Right atrium auricular region (tissue), 2 donors: ENCODE data around the gene GATA3. TPM values are rescaled to one million over a fixed set of nuclear protein-coding genes. Genes with fewer than 3 reads are reported as not detected.

ENCODE experiments used
- DNase-seq: peaks from one replicate; pipeline ENCODE4 v3.0.0-alpha.2; 2019; ENCODE audit warnings: low spot score
- H3K27ac ChIP-seq, 2 donors: fragments of 200-600 bp; sonication (generic); 1 replicate in 1 of 2; 2 replicates in 1 of 2; pipeline ENCODE4 v1.5.1; 2016 to 2019
- H3K27me3 ChIP-seq, 2 donors: fragments of 200-600 bp; sonication (generic); one replicate each; pipeline versions ENCODE4 v1.5.1 to v1.6.0; 2017 to 2019
- H3K36me3 ChIP-seq: fragments of 200-600 bp; sonication (generic); one replicate; pipeline ENCODE4 v1.5.1; 2016
- H3K4me1 ChIP-seq, 2 donors: fragments of 200-600 bp; sonication (generic); one replicate each; pipeline versions ENCODE4 v1.5.1 to v1.6.0; 2017 to 2019
- H3K4me3 ChIP-seq, 2 donors: fragments of 200-600 bp; sonication (generic); 1 replicate in 1 of 2; 2 replicates in 1 of 2; pipeline ENCODE4 v1.5.1; 2017 to 2019; ENCODE audit warnings: mild to moderate bottlenecking in 1 of 2, moderate library complexity in 1 of 2
- H3K9me3 ChIP-seq, 2 donors: fragments of 200-600 bp; sonication (generic); one replicate each; pipeline ENCODE4 v1.5.1; 2019
- total RNA-seq, 2 donors: library from RNA; depleted of rRNA; stranded (reverse); fragments of >200 nt; gene quantifications; one replicate each; pipeline ENCODE4 v1.1.0, GENCODE V29; 2016
- TF ChIP-seq, protein P1 (sequence below), 2 donors: fragments of 200-600 bp; sonication (generic); IDR thresholded peaks; one replicate each; pipeline ENCODE4 v1.5.1; 2019; ENCODE audit warnings: antibody characterized with exemption in 2 of 2

GATA3 gene
- total RNA-seq, 2 donors from 2014 or later = 0.52 to 1.4 TPM

DNA sequence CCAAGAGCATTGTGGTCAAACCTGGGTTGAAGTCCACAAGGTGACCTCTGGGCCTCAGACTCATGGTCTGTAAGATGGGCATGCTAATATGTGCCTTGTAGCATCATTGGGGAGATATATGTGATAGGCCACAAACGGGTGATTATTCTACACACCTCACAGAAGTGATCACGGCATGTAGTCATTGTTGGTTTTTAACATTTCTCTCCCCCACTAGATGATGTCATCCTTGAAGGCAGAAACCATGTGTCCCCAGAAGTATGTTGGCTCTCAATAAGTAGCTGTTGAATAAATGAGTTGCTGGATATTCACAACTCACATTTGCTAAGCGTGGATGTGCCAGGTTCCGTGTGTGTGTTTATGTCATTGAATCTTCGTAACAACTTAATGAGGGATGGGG, 42.4 kb downstream of the GATA3 start:
- H3K27ac ChIP-seq = no peak overlapping the region
- no peaks in the 10 kb centered on the region for H3K9me3 ChIP-seq
- H3K4me3 ChIP-seq = no peak overlapping the region
- TF ChIP-seq, protein P1, sequence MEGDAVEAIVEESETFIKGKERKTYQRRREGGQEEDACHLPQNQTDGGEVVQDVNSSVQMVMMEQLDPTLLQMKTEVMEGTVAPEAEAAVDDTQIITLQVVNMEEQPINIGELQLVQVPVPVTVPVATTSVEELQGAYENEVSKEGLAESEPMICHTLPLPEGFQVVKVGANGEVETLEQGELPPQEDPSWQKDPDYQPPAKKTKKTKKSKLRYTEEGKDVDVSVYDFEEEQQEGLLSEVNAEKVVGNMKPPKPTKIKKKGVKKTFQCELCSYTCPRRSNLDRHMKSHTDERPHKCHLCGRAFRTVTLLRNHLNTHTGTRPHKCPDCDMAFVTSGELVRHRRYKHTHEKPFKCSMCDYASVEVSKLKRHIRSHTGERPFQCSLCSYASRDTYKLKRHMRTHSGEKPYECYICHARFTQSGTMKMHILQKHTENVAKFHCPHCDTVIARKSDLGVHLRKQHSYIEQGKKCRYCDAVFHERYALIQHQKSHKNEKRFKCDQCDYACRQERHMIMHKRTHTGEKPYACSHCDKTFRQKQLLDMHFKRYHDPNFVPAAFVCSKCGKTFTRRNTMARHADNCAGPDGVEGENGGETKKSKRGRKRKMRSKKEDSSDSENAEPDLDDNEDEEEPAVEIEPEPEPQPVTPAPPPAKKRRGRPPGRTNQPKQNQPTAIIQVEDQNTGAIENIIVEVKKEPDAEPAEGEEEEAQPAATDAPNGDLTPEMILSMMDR (IDR thresholded peaks at IDR 0.05) = no peak
- H3K27me3 ChIP-seq = no peaks in the 10 kb centered on the region
- no peaks in the 10 kb centered on the region for H3K4me1 ChIP-seq
- DNase-seq = no peak
- no peaks in the 10 kb centered on the region for H3K36me3 ChIP-seq

DNA sequence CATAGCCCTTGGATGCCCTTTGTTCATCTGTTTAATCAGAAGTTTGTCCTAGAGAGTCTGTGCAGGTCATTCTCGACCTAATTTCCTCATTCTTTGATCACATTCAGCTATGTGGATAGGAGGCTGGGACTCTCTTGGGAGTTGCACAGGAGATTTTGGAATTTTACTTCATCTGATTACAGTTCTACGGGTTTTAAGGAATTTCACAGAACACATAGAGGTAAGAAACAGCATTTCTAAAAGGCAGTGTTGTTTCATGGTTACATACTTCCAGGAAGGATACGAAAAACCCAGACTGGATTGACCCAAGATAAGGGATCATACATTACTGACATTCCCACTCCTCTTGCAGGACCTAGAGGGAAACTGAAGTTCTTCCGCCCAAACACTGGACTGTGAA, 45.9 kb downstream of the GATA3 start:
- Histone ChIP-seq H3K27me3 (no peaks in the 10 kb centered on the region), H3K36me3 (no peaks in the 10 kb centered on the region), H3K27ac (no peak overlapping the region), H3K4me3 (no peak overlapping the region), H3K9me3 (no peaks in the 10 kb centered on the region), H3K4me1 (no peaks in the 10 kb centered on the region)
- TF ChIP-seq, protein P1 (IDR thresholded peaks at IDR 0.05) = no peak
- DNase-seq = no peak

DNA sequence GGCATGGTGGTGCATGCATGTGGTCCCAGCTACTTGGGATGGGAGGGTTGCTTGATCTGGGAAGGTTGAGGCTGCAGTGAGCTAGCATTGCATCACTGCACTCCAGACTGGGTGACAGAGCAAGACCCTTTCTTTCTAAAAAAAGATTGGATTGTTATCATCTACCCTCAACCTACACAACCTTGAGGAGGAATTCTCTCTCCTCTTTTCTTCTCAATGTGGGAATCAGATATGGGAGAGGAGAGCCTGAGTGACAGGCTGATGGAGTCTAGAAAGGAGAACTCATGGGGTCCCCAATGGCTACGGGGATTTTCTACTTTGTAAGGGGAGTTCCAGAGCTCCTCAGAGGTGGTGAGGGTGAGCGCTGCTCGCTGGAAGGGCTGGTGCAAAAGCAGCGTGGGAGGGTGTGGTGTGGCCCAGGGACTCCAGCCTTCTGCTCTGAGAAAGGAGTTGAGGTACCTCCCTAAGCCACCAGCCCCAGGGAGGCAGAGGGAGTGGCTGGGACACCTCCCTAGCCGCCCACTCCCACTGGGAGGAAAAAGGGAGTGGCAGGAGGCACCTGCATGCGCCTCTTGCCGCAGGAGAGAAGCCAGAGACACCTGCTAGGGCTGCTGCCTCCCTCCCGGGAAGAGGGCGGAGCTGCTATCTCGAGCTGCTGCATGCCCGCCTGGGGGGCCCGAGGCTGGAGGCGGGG, 48.4 kb downstream of the GATA3 start:
- Histone ChIP-seq H3K27ac (no peak overlapping the region), H3K4me1 (no peaks in the 10 kb centered on the region), H3K27me3 (no peaks in the 10 kb centered on the region), H3K4me3 (no peak overlapping the region), H3K36me3 (no peaks in the 10 kb centered on the region), H3K9me3 (peaks cover 0 to 6% of the 10 kb centered on the region in 2 donors)
- DNase-seq = no peak
- TF ChIP-seq, protein P1 (IDR thresholded peaks at IDR 0.05) = no peak

DNA sequence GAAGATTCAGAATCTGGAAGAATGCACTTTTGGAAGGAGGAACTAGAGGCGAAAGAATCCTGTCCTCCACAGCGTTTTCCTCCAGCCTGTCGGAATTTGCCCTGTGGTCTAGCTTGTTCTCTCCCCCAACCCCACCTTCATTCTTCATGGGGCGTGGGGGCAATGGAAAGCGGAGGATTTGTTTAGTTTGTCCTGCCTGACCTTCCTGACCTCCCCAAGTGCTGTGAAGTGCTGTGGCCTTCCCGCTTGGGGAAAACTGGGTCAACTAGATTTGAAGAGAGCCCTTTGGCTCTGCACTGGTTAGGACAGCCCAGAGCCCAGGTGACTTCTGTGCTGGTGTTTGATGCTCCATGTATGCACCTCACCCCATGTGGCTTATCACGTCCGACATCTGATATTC, 49.1 kb downstream of the GATA3 start:
- no peaks in the 10 kb centered on the region for H3K27me3 ChIP-seq
- no peak overlapping the region for H3K4me3 ChIP-seq
- no peak overlapping the region for H3K27ac ChIP-seq
- H3K4me1 ChIP-seq = no peaks in the 10 kb centered on the region
- H3K36me3 ChIP-seq = no peaks in the 10 kb centered on the region
- peaks cover 0 to 6% of the 10 kb centered on the region in 2 donors for H3K9me3 ChIP-seq
- TF ChIP-seq, protein P1 (IDR thresholded peaks at IDR 0.05) = no peak
- no peak for DNase-seq

DNA sequence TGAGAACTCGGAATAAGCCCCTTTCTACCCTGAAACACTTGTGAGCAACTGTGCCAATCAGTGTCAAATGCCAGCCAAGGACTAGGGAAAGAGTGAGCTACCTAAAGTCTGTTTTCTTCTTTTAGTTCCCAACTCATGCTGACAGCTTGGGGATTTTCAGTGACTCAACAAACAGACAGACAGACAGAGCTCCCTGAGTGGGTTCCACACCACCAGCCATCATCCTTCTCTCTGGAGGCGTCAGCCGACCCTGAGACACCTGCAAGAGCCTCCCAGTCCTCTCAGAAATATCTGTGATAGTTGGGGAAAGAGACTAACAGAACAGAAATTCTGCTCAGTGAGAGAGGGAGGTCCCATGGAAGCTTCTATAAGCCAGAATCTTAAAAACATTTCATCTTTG, 49.5 kb downstream of the GATA3 start:
- no peaks in the 10 kb centered on the region for H3K36me3 ChIP-seq
- no peaks in the 10 kb centered on the region for H3K27me3 ChIP-seq
- TF ChIP-seq, protein P1 (IDR thresholded peaks at IDR 0.05) = no peak
- no peak for DNase-seq
- no peak overlapping the region for H3K27ac ChIP-seq
- peaks cover 0 to 6% of the 10 kb centered on the region in 2 donors for H3K9me3 ChIP-seq
- H3K4me1 ChIP-seq = no peaks in the 10 kb centered on the region
- H3K4me3 ChIP-seq = no peak overlapping the region

DNA sequence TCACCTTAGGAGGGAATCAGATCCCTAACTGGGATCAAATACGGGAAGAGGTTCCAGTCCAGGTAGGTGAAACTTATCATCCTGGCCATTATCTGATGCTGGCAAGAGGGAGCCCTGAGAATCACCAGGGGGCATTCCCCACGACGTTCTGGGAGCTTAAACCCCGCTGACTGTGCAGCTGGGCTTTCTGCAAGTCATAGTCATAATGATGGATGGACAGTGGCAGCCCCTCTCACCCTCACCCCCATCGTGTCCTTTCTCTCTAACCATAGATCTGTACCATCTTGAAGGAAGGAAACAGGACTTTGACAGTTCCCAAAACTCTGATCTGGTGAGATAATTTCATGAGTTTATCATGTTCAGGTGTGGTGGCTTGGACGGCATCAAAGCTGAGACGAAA, 50.2 kb downstream of the GATA3 start:
- Histone ChIP-seq H3K9me3 (peaks cover 0 to 6% of the 10 kb centered on the region in 2 donors), H3K4me3 (no peak overlapping the region), H3K4me1 (no peaks in the 10 kb centered on the region), H3K27me3 (no peaks in the 10 kb centered on the region), H3K36me3 (no peaks in the 10 kb centered on the region), H3K27ac (no peak overlapping the region)
- TF ChIP-seq, protein P1 (IDR thresholded peaks at IDR 0.05) = no peak
- no peak for DNase-seq
